Activated CD8-positive, alpha-beta memory T cell treated with anti-CD3 and anti-CD28 coated beads, Interleukin-2, amount 50 U/mL, for 24 hours (primary cell): ENCODE results near the gene GRP.
"Not testable (repeated sequence)": the region's sequence is repeated elsewhere in the genome, so short reads cannot be mapped to it uniquely, and the experiment has no call there.

Experiments
- DNase-seq: peaks from one replicate; pipeline ENCODE4 v3.0.0-alpha.2; 2020; ENCODE audit errors: extremely low read depth

Gene GRP

GRCh38 chr18:59229191-59229590 is 9.2 kb downstream of the GRP start:
- DNase-seq: no peak

- DNase-seq: no peak
These were observed 9.9 kb downstream of the GRP start for GRCh38 chr18:59229701-59230443.

- DNase-seq: no peak
These were observed 11.2 kb downstream of the GRP start for GRCh38 chr18:59231114-59231513.

- no peak for DNase-seq
These were observed 11.9 kb downstream of the GRP start for GRCh38 chr18:59231877-59232276.

GRCh38 chr18:59232309-59233016 is 12.5 kb downstream of the GRP start:
- no peak for DNase-seq

- no peak for DNase-seq
These were observed 13.1 kb downstream of the GRP start for GRCh38 chr18:59233017-59233410.

GRCh38 chr18:59238385-59238784 is 18.4 kb downstream of the GRP start:
- no peak for DNase-seq

GRCh38 chr18:59239642-59240041 is 19.7 kb downstream of the GRP start:
- no peak for DNase-seq

- DNase-seq: no peak
These were observed 22.9 kb downstream of the GRP start for GRCh38 chr18:59242906-59243305.

GRCh38 chr18:59246796-59247195 is 26.8 kb downstream of the GRP start:
- no peak for DNase-seq

- no peak for DNase-seq
These were observed 29.3 kb downstream of the GRP start for GRCh38 chr18:59249199-59249774.

GRCh38 chr18:59255491-59255890 is 35.5 kb downstream of the GRP start:
- not testable (repeated sequence) for DNase-seq

GRCh38 chr18:59261842-59262241 is 41.9 kb downstream of the GRP start:
- not testable (repeated sequence) for DNase-seq

GRCh38 chr18:59262243-59262642 is 42.3 kb downstream of the GRP start:
- DNase-seq: not testable (repeated sequence)

GRCh38 chr18:59263661-59264060 is 43.7 kb downstream of the GRP start:
- no peak for DNase-seq

- no peak for DNase-seq
These were observed 44.2 kb downstream of the GRP start for GRCh38 chr18:59264121-59264571.

GRCh38 chr18:59264651-59265245 is 44.8 kb downstream of the GRP start:
- DNase-seq: no peak

GRCh38 chr18:59265246-59265973 is 45.5 kb downstream of the GRP start:
- DNase-seq: no peak

- no peak for DNase-seq
These were observed 46.0 kb downstream of the GRP start for GRCh38 chr18:59265974-59266369.

- DNase-seq: no peak
These were observed 46.5 kb downstream of the GRP start for GRCh38 chr18:59266459-59266858.

GRCh38 chr18:59266886-59267502 is 47.0 kb downstream of the GRP start:
- DNase-seq: no peak
